ENCODE measurements around the gene SPATA24.
"Not testable (repeated sequence)": the region's sequence is repeated elsewhere in the genome, so short reads cannot be mapped to it uniquely, and the experiment has no call there.

The SPATA24 gene

GRCh38 chr5:139416651-139417050 is 12.8 kb upstream of the SPATA24 start:
- DNase-seq: no peak

GRCh38 chr5:139415869-139416268 is 12.0 kb upstream of the SPATA24 start:
- DNase-seq: no peak

GRCh38 chr5:139415221-139415861 is 11.5 kb upstream of the SPATA24 start:
- no peak for DNase-seq

GRCh38 chr5:139414581-139415130 is 10.8 kb upstream of the SPATA24 start:
- no peak for DNase-seq

GRCh38 chr5:139413963-139414362 is 10.1 kb upstream of the SPATA24 start:
- DNase-seq: no peak

- DNase-seq: no peak
Observed at GRCh38 chr5:139413153-139413552, 9.3 kb upstream of the SPATA24 start.

GRCh38 chr5:139410993-139411828 is 7.3 kb upstream of the SPATA24 start:
- no peak for DNase-seq

- no peak for DNase-seq
Observed at GRCh38 chr5:139410121-139410992, 6.5 kb upstream of the SPATA24 start.

GRCh38 chr5:139409116-139409515 is 5.2 kb upstream of the SPATA24 start:
- DNase-seq: not testable (repeated sequence)

- DNase-seq: no peak
Observed at GRCh38 chr5:139408191-139408590, 4.3 kb upstream of the SPATA24 start.

GRCh38 chr5:139407517-139407916 is 3.6 kb upstream of the SPATA24 start:
- no peak for DNase-seq

- DNase-seq: no peak
Observed at GRCh38 chr5:139406963-139407362, 3.1 kb upstream of the SPATA24 start.

GRCh38 chr5:139404484-139404840 is 573 bp upstream of the SPATA24 start:
- DNase-seq: no peak

- no peak for DNase-seq
Observed at GRCh38 chr5:139403418-139403786, 487 bp downstream of the SPATA24 start.

- no peak for DNase-seq
Observed at GRCh38 chr5:139402561-139403158, 1.2 kb downstream of the SPATA24 start.

- no peak for DNase-seq
Observed at GRCh38 chr5:139401546-139401945, 2.3 kb downstream of the SPATA24 start.

- DNase-seq: no peak
Observed at GRCh38 chr5:139399501-139400121, 4.3 kb downstream of the SPATA24 start.

- no peak for DNase-seq
Observed at GRCh38 chr5:139397921-139398320, 6.0 kb downstream of the SPATA24 start.

GRCh38 chr5:139396691-139397090 is 7.2 kb downstream of the SPATA24 start:
- no peak for DNase-seq

- DNase-seq: no peak
Observed at GRCh38 chr5:139395844-139396640, 7.8 kb downstream of the SPATA24 start.
